ENCODE results near the gene ARMC10.

DNA sequence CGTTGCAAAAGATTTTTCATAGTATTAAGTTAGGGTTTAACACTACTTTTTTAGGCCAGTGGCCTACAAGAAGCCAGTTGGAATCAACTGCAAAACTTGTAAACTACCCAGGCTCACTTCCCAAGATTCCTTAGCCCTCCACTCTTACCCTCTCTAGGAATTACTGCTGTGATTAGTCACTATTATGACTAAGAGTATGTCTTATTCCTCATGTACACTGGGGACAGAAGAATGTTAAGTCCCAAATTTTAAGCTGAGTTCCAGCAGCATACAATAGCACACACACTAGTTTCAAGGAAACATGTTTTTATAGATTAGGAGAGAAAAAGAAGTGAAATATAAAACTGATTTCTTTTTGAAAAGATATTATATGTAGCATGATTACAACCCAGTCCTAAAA, 43.2 kb upstream of the ARMC10 start:
- TF ChIP-seq, protein P1, sequence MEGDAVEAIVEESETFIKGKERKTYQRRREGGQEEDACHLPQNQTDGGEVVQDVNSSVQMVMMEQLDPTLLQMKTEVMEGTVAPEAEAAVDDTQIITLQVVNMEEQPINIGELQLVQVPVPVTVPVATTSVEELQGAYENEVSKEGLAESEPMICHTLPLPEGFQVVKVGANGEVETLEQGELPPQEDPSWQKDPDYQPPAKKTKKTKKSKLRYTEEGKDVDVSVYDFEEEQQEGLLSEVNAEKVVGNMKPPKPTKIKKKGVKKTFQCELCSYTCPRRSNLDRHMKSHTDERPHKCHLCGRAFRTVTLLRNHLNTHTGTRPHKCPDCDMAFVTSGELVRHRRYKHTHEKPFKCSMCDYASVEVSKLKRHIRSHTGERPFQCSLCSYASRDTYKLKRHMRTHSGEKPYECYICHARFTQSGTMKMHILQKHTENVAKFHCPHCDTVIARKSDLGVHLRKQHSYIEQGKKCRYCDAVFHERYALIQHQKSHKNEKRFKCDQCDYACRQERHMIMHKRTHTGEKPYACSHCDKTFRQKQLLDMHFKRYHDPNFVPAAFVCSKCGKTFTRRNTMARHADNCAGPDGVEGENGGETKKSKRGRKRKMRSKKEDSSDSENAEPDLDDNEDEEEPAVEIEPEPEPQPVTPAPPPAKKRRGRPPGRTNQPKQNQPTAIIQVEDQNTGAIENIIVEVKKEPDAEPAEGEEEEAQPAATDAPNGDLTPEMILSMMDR (IDR thresholded peaks at IDR 0.05; ENCODE audit: low read length): no peak
- TF ChIP-seq EZH2 (IDR thresholded peaks at IDR 0.05; ENCODE audit: borderline replicate concordance, low read length): no peak
